ENCODE results near the gene EFCAB9. TPM values are rescaled to one million over a fixed set of nuclear protein-coding genes. Genes with fewer than 3 reads are reported as not detected.

Gene EFCAB9
- polyA plus RNA-seq, 1 donor from 2014 or later, result not detected

DNA sequence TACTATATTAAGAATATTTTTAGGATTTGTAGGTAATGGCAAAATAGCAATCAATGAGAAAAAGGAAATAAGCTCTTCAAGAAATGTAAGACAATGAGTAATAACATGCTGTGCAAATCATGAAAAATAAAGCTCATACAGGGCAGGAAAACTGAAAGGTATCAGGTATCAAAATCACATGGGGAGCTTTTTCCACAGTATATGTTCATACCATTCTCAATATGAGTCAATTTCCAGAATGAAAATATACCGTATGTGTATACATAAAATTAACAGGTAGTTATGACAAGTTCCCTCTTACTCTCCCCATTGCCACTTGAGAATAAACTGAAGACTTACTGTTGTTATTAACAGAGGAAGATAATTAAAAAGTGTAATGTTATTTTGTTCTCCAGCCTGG, 35.9 kb downstream of the EFCAB9 start:
- Histone ChIP-seq H3K79me2 (replicated peaks; ENCODE audit: insufficient read depth, low read length) (no peaks in the 10 kb centered on the region), H3K9me2 (ENCODE audit: insufficient read depth, low read length) (no peaks in the 10 kb centered on the region), H3F3A (ENCODE audit: insufficient read depth, low read length, poor library complexity, severe bottlenecking) (no peaks in the 10 kb centered on the region), H3K9me3 (ENCODE audit: low read length) (no peaks in the 10 kb centered on the region), H3K27ac (ENCODE audit: low read length) (no peak overlapping the region), H3K4me2 (ENCODE audit: low read length) (no peak overlapping the region), H3K27me3 (ENCODE audit: insufficient read depth, low read depth, low read length) (no peaks in the 10 kb centered on the region), H3K4me3 (ENCODE audit: low read length) (no peak overlapping the region), H3K36me3 (ENCODE audit: insufficient read depth, low read length) (peaks cover 14% of the 10 kb centered on the region), H4K20me1 (ENCODE audit: insufficient read depth) (no peaks in the 10 kb centered on the region), H3K9ac (ENCODE audit: low read length) (no peak overlapping the region), H2AFZ (ENCODE audit: low read depth, low read length) (no peak overlapping the region)
- no peak for TF ChIP-seq POLR2AphosphoS5 (IDR thresholded peaks at IDR 0.05)
- TF ChIP-seq, protein P1, sequence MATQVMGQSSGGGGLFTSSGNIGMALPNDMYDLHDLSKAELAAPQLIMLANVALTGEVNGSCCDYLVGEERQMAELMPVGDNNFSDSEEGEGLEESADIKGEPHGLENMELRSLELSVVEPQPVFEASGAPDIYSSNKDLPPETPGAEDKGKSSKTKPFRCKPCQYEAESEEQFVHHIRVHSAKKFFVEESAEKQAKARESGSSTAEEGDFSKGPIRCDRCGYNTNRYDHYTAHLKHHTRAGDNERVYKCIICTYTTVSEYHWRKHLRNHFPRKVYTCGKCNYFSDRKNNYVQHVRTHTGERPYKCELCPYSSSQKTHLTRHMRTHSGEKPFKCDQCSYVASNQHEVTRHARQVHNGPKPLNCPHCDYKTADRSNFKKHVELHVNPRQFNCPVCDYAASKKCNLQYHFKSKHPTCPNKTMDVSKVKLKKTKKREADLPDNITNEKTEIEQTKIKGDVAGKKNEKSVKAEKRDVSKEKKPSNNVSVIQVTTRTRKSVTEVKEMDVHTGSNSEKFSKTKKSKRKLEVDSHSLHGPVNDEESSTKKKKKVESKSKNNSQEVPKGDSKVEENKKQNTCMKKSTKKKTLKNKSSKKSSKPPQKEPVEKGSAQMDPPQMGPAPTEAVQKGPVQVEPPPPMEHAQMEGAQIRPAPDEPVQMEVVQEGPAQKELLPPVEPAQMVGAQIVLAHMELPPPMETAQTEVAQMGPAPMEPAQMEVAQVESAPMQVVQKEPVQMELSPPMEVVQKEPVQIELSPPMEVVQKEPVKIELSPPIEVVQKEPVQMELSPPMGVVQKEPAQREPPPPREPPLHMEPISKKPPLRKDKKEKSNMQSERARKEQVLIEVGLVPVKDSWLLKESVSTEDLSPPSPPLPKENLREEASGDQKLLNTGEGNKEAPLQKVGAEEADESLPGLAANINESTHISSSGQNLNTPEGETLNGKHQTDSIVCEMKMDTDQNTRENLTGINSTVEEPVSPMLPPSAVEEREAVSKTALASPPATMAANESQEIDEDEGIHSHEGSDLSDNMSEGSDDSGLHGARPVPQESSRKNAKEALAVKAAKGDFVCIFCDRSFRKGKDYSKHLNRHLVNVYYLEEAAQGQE (IDR thresholded peaks at IDR 0.05; ENCODE audit: borderline replicate concordance), result no peak
- TF ChIP-seq, protein P2, sequence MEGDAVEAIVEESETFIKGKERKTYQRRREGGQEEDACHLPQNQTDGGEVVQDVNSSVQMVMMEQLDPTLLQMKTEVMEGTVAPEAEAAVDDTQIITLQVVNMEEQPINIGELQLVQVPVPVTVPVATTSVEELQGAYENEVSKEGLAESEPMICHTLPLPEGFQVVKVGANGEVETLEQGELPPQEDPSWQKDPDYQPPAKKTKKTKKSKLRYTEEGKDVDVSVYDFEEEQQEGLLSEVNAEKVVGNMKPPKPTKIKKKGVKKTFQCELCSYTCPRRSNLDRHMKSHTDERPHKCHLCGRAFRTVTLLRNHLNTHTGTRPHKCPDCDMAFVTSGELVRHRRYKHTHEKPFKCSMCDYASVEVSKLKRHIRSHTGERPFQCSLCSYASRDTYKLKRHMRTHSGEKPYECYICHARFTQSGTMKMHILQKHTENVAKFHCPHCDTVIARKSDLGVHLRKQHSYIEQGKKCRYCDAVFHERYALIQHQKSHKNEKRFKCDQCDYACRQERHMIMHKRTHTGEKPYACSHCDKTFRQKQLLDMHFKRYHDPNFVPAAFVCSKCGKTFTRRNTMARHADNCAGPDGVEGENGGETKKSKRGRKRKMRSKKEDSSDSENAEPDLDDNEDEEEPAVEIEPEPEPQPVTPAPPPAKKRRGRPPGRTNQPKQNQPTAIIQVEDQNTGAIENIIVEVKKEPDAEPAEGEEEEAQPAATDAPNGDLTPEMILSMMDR (IDR thresholded peaks at IDR 0.05; ENCODE audit: poor library complexity, severe bottlenecking), result no peak
- no peak for TF ChIP-seq RAD21 (conservative IDR thresholded peaks at IDR 0.05)
- TF ChIP-seq SMC3 (conservative IDR thresholded peaks at IDR 0.05; ENCODE audit: poor library complexity), result no peak

DNA sequence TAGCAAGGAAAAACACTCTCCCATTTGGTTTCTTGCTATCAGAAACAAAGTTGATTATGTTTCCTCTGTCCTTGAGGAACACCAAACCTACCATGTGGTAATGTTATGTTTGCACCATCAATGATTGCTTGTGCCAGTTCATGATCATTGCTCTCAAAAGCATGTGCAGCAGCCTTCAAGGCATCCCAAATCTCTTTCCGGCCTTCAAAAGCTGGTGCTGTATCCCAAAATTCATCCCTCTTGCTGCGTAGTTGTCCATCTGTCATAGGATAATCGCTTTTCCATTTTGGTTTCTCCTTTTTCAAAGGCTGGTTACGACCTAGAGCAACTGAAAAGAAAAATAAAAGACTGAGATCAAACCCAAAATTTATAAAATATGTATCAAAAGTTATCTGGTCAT, 40.1 kb downstream of the EFCAB9 start:
- H3K36me3 ChIP-seq (ENCODE audit: insufficient read depth, low read length), result peaks cover 8% of the 10 kb centered on the region
- no peak overlapping the region for H3K4me3 ChIP-seq (ENCODE audit: low read length)
- TF ChIP-seq SMC3 (conservative IDR thresholded peaks at IDR 0.05; ENCODE audit: poor library complexity), result no peak
- TF ChIP-seq, protein P1 (IDR thresholded peaks at IDR 0.05; ENCODE audit: borderline replicate concordance), result no peak
- no peak for TF ChIP-seq TAF1 (IDR thresholded peaks at IDR 0.05; ENCODE audit: low read depth)
- no peak for TF ChIP-seq EP300 (conservative IDR thresholded peaks at IDR 0.05; ENCODE audit: poor library complexity, severe bottlenecking)
- TF ChIP-seq, protein P2 (IDR thresholded peaks at IDR 0.05; ENCODE audit: poor library complexity, severe bottlenecking), result no peak
- no peak for TF ChIP-seq MXI1 (conservative IDR thresholded peaks at IDR 0.05; ENCODE audit: poor library complexity, severe bottlenecking)
- TF ChIP-seq EZH2 (IDR thresholded peaks at IDR 0.05; ENCODE audit: borderline replicate concordance, insufficient read depth, low read length, poor library complexity, severe bottlenecking), result no peak
- TF ChIP-seq RAD21 (conservative IDR thresholded peaks at IDR 0.05), result no peak
- TF ChIP-seq POLR2AphosphoS5 (IDR thresholded peaks at IDR 0.05), result no peak
- H3K79me2 ChIP-seq (replicated peaks; ENCODE audit: insufficient read depth, low read length), result peaks cover 37% of the 10 kb centered on the region
- no peaks in the 10 kb centered on the region for H3K9me2 ChIP-seq (ENCODE audit: insufficient read depth, low read length)
- H3K27ac ChIP-seq (ENCODE audit: low read length), result no peak overlapping the region
- H3K27me3 ChIP-seq (ENCODE audit: insufficient read depth, low read depth, low read length), result no peaks in the 10 kb centered on the region
- H3K9ac ChIP-seq (ENCODE audit: low read length), result no peak overlapping the region
- H2AFZ ChIP-seq (ENCODE audit: low read depth, low read length), result no peak overlapping the region
- no peaks in the 10 kb centered on the region for H4K20me1 ChIP-seq (ENCODE audit: insufficient read depth)
- no peak overlapping the region for H3K4me2 ChIP-seq (ENCODE audit: low read length)
- H3K9me3 ChIP-seq (ENCODE audit: low read length), result no peaks in the 10 kb centered on the region
- no peaks in the 10 kb centered on the region for H3F3A ChIP-seq (ENCODE audit: insufficient read depth, low read length, poor library complexity, severe bottlenecking)

Data from neural cell (in vitro differentiated cells).